HUES48 (cell line): ENCODE data around the gene TMEM255B.
"Not testable (repeated sequence)": the region's sequence is repeated elsewhere in the genome, so short reads cannot be mapped to it uniquely, and the experiment has no call there.

ENCODE experiments used
- H3K27ac ChIP-seq: one replicate; pipeline ENCODE4 v1.7.0; 2013; ENCODE audit warnings: low read depth, low read length, inconsistent platforms
- H3K27me3 ChIP-seq: 2 replicates; pipeline ENCODE4 v1.6.1; 2013; ENCODE audit warnings: mild to moderate bottlenecking, low read length; ENCODE audit not compliant: control insufficient read depth, insufficient read depth
- H3K36me3 ChIP-seq: 2 replicates; pipeline ENCODE4 v1.6.1; 2013; ENCODE audit warnings: low read length; ENCODE audit not compliant: control insufficient read depth, insufficient read depth
- H3K4me1 ChIP-seq: 2 replicates; pipeline ENCODE4 v1.6.1; 2013; ENCODE audit warnings: mild to moderate bottlenecking, low read length; ENCODE audit not compliant: control insufficient read depth, insufficient read depth
- H3K4me3 ChIP-seq: 2 replicates; pipeline ENCODE4 v1.5.1; 2013; ENCODE audit warnings: mild to moderate bottlenecking, low read depth, low read length
- H3K9ac ChIP-seq: 2 replicates; pipeline ENCODE4 v1.6.1; 2013; ENCODE audit warnings: mild to moderate bottlenecking, low read depth, low read length, moderate library complexity
- H3K9me3 ChIP-seq: 2 replicates; pipeline ENCODE4 v1.6.1; 2013; ENCODE audit warnings: low read length; ENCODE audit not compliant: control insufficient read depth, insufficient read depth

Gene TMEM255B

GRCh38 chr13:113783200-113783881 is 24.3 kb downstream of the TMEM255B start:
- Histone ChIP-seq H3K9me3 (0 out of 2 replicates have a peak, but pooled peaks cover 2% of the 10 kb centered on the region), H3K27me3 (no peaks in the 10 kb centered on the region), H3K9ac (no peak overlapping the region), H3K36me3 (no peaks in the 10 kb centered on the region), H3K27ac (no peak overlapping the region), H3K4me1 (peaks cover 4% of the 10 kb centered on the region; the same call in 1 of the 2 replicates), H3K4me3 (no peak overlapping the region)

- H3K27me3 ChIP-seq = no peaks in the 10 kb centered on the region
- no peak overlapping the region for H3K9ac ChIP-seq
- no peaks in the 10 kb centered on the region for H3K36me3 ChIP-seq
- no peak overlapping the region for H3K4me3 ChIP-seq
- H3K9me3 ChIP-seq = 0 out of 2 replicates have a peak, but pooled peaks cover 2% of the 10 kb centered on the region
- no peak overlapping the region for H3K27ac ChIP-seq
- H3K4me1 ChIP-seq = peaks cover 4% of the 10 kb centered on the region; the same call in 1 of the 2 replicates
Observed at GRCh38 chr13:113783966-113784644, 25.1 kb downstream of the TMEM255B start.

- H3K27me3 ChIP-seq = no peaks in the 10 kb centered on the region
- no peaks in the 10 kb centered on the region for H3K36me3 ChIP-seq
- no peak overlapping the region for H3K9ac ChIP-seq
- H3K4me1 ChIP-seq = peaks cover 4% of the 10 kb centered on the region; the same call in 1 of the 2 replicates
- no peak overlapping the region for H3K4me3 ChIP-seq
- H3K27ac ChIP-seq = no peak overlapping the region
- 0 out of 2 replicates have a peak, but pooled peaks cover 2% of the 10 kb centered on the region for H3K9me3 ChIP-seq
Observed at GRCh38 chr13:113784645-113785024, 25.6 kb downstream of the TMEM255B start.

DNA sequence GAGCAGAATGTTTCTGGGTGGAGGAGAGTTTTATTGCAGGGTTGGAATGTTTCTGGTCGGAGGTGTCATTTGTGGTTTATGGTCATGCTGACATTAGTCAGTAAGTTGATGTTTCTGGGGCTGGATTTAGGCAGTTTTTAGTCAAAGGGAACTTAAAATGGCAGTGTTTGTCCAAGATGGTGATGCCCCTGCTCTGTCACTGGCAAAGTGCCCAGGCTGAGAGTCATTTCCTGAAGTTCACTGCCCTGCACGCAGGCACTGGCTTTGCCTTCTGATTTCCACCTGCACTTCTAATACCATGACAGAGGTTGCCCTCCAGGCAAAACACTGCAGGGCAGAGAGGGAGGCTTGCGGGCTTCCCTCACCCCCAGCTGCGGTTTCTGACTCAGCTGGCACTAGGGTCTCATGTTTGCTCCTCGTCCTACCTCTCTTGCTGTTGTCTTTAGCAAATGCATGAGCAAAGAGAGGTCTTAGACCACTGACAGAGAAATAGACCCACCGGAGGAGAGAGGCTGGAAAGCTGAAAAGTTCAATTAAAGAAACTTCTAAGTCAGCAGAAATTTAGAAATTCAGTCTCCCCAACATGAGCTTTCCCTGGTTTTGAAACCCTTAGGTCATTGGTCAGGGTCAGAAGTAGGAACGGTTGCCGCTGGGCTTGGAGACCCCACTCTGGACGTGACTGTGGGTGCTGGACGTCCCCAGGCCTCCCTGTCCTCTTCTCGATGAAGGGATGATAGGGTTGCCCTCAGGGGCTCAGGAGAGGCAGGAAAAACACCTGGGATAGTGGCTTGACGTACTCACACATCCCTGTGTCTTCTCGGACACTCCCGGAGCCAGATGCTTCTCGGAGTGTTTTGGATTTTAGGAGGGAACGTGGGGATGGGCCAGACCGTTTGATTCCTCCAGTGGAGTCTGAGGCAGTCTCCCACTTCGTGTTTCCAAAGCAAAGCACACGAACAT is 26.3 kb downstream of the TMEM255B start:
- no peak overlapping the region for H3K4me3 ChIP-seq
- H3K27ac ChIP-seq = no peak overlapping the region
- no peaks in the 10 kb centered on the region for H3K27me3 ChIP-seq
- no peaks in the 10 kb centered on the region for H3K36me3 ChIP-seq
- H3K4me1 ChIP-seq = peaks cover 4% of the 10 kb centered on the region; the same call in 1 of the 2 replicates
- no peak overlapping the region for H3K9ac ChIP-seq
- H3K9me3 ChIP-seq = 0 out of 2 replicates have a peak, but pooled peaks cover 2% of the 10 kb centered on the region

DNA sequence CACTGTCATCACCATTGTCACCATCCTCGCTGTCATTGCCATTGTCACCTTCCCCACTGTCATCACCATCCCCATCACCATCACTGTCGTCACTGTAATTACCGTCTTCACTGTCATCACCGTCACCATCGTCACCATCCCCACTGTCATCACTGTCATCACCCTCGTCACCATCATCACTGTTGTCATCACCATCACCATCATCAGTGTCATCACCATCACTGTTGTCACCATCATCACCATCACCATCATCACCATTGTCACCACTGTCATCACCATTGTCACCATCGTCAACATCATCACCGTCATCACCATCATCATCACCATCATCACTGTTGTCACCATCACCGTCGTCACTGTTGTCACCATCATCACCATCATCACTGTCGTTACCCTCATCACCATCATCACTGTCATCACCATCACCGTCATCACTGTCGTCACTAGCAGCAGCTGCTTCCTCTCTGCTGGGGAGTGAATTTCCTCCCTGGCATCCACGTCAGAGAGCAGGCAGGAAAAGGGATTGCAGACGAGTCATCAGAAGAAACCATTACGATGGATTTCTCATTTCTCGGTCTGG is 27.3 kb downstream of the TMEM255B start:
- H3K9me3 ChIP-seq = 0 out of 2 replicates have a peak, but pooled peaks cover 2% of the 10 kb centered on the region
- H3K27ac ChIP-seq = no peak overlapping the region
- no peaks in the 10 kb centered on the region for H3K36me3 ChIP-seq
- H3K9ac ChIP-seq = no peak overlapping the region
- peaks cover 4% of the 10 kb centered on the region; the same call in 1 of the 2 replicates for H3K4me1 ChIP-seq
- no peaks in the 10 kb centered on the region for H3K27me3 ChIP-seq
- H3K4me3 ChIP-seq = no peak overlapping the region

DNA sequence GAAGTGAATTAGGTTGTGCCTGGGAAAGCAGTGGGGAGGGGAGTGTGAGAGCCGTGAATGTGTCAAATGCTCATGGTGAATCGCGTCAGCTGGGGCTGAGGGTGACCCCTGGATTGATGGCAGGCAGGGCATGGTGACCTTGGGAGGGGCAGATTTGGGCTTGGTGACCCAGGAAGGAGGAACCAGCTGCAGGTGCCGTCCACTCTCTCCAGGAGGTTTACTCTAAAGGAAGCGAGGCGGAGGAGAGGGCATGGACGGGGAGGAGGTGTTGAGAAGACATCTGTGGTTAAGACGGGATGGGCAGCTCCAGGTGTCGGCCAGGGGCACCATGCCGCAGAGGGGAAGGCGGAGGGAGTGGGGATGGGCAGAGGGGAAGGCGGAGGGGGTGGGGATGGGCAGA is 28.7 kb downstream of the TMEM255B start:
- Histone ChIP-seq H3K27ac (no peak overlapping the region), H3K4me3 (no peak overlapping the region), H3K9me3 (0 out of 2 replicates have a peak, but pooled peaks cover 2% of the 10 kb centered on the region), H3K9ac (no peak overlapping the region), H3K36me3 (no peaks in the 10 kb centered on the region), H3K4me1 (no peaks in the 10 kb centered on the region), H3K27me3 (no peaks in the 10 kb centered on the region)

GRCh38 chr13:113788413-113789135 is 29.5 kb downstream of the TMEM255B start:
- H3K27ac ChIP-seq = no peak overlapping the region
- H3K4me3 ChIP-seq = no peak overlapping the region
- no peak overlapping the region for H3K9ac ChIP-seq
- 0 out of 2 replicates have a peak, but pooled peaks cover 2% of the 10 kb centered on the region for H3K9me3 ChIP-seq
- no peaks in the 10 kb centered on the region for H3K36me3 ChIP-seq
- no peaks in the 10 kb centered on the region for H3K27me3 ChIP-seq
- H3K4me1 ChIP-seq = no peaks in the 10 kb centered on the region

- H3K27me3 ChIP-seq = no peaks in the 10 kb centered on the region
- H3K9ac ChIP-seq = no peak overlapping the region
- H3K27ac ChIP-seq = no peak overlapping the region
- H3K36me3 ChIP-seq = no peaks in the 10 kb centered on the region
- no peaks in the 10 kb centered on the region for H3K4me1 ChIP-seq
- 0 out of 2 replicates have a peak, but pooled peaks cover 2% of the 10 kb centered on the region for H3K9me3 ChIP-seq
- H3K4me3 ChIP-seq = no peak overlapping the region
Observed at GRCh38 chr13:113789167-113789566, 30.1 kb downstream of the TMEM255B start.

DNA sequence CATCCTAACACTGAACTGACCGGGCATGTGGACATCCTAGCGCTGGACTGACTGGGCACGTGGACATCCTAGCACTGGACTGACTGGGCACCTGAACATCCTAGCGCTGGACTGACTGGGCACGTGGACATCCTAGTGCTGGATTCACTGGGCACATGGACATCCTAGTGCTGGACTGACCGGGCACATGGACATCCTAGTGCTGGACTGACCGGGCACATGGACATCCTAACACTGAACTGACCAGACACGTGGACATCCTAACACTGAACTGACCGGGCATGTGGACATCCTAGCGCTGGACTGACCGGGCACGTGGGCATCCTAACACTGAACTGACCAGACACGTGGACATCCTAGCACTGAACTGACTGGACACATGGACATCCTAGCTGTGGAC is 30.9 kb downstream of the TMEM255B start:
- H3K4me3 ChIP-seq, H3K9ac ChIP-seq, H3K27ac ChIP-seq, H3K27me3 ChIP-seq, H3K36me3 ChIP-seq, H3K9me3 ChIP-seq, H3K4me1 ChIP-seq: not testable (repeated sequence)

- H3K27me3 ChIP-seq = no peaks in the 10 kb centered on the region
- no peaks in the 10 kb centered on the region for H3K36me3 ChIP-seq
- no peak overlapping the region for H3K9ac ChIP-seq
- no peak overlapping the region for H3K27ac ChIP-seq
- H3K9me3 ChIP-seq = 0 out of 2 replicates have a peak, but pooled peaks cover 2% of the 10 kb centered on the region
- no peak overlapping the region for H3K4me3 ChIP-seq
- no peaks in the 10 kb centered on the region for H3K4me1 ChIP-seq
Observed at GRCh38 chr13:113791226-113791625, 32.2 kb downstream of the TMEM255B start.
